DOHH2 (cell line): ENCODE measurements around the gene NEDD4L.

Experiments
- H3F3A ChIP-seq: fragments of 200-600 bp; sonication (generic), shearing (Covaris generic); 2 replicates; pipeline ENCODE4 v1.6.0; 2016; ENCODE audit warnings: antibody characterized with exemption, mild to moderate bottlenecking; ENCODE audit not compliant: control insufficient read depth, insufficient read depth
- H3K27ac ChIP-seq: fragments of 200-600 bp; sonication (generic); 2 replicates; pipeline ENCODE4 v1.5.1; 2014; ENCODE audit warnings: low read depth, mild to moderate bottlenecking, low read length, moderate library complexity
- H3K27me3 ChIP-seq: fragments of 200-600 bp; sonication (generic); 2 replicates; pipeline ENCODE4 v1.6.1; 2014; ENCODE audit warnings: mild to moderate bottlenecking, low read length, mixed read lengths; ENCODE audit not compliant: control insufficient read depth
- H3K36me3 ChIP-seq: fragments of 200-600 bp; sonication (generic); 2 replicates; pipeline ENCODE4 v1.6.1; 2014; ENCODE audit warnings: mild to moderate bottlenecking, low read length, moderate library complexity, mixed read lengths; ENCODE audit not compliant: control insufficient read depth
- H3K4me1 ChIP-seq: fragments of 200-600 bp; sonication (generic); 2 replicates; pipeline ENCODE4 v1.6.1; 2014; ENCODE audit warnings: mild to moderate bottlenecking, low read length, mixed read lengths; ENCODE audit not compliant: control insufficient read depth
- H3K4me2 ChIP-seq: fragments of 200-600 bp; sonication (generic); 2 replicates; pipeline ENCODE4 v1.6.0; 2014; ENCODE audit warnings: mild to moderate bottlenecking, low read length, moderate library complexity
- H3K4me3 ChIP-seq: fragments of 200-600 bp; sonication (generic); 2 replicates; pipeline ENCODE4 v1.5.1; 2014; ENCODE audit warnings: mild to moderate bottlenecking, low read length, mixed read lengths
- H3K79me2 ChIP-seq: fragments of 200-600 bp; sonication (generic); 2 replicates; pipeline ENCODE4 v1.6.1; 2014; ENCODE audit warnings: mild to moderate bottlenecking, low read length, mixed read lengths; ENCODE audit not compliant: control insufficient read depth
- H3K9me2 ChIP-seq: fragments of 200-600 bp; sonication (generic); replicated peaks from 2 replicates; pipeline ENCODE4 v1.6.1; 2014; ENCODE audit warnings: mild to moderate bottlenecking, low read length, mixed read lengths; ENCODE audit not compliant: control insufficient read depth
- H3K9me3 ChIP-seq: fragments of 200-600 bp; sonication (generic); 2 replicates; pipeline ENCODE4 v1.6.1; 2014; ENCODE audit warnings: antibody characterized with exemption, low read length, mixed read lengths; ENCODE audit not compliant: control insufficient read depth, insufficient read depth
- H4K20me1 ChIP-seq: fragments of 200-600 bp; sonication (generic); 2 replicates; pipeline ENCODE4 v1.6.0; 2014; ENCODE audit warnings: low read depth, mild to moderate bottlenecking, antibody characterized with exemption, low read length, moderate library complexity; ENCODE audit not compliant: control insufficient read depth, insufficient read depth
- EZH2phosphoT487 ChIP-seq: fragments of 200-600 bp; sonication (generic); IDR thresholded peaks from 2 replicates; pipeline ENCODE4 v1.6.1; 2017; ENCODE audit warnings: borderline replicate concordance, mild to moderate bottlenecking, antibody characterized with exemption, low read length, moderate library complexity, mixed read lengths
- TF ChIP-seq, protein P1 (sequence below): fragments of 200-600 bp; sonication (generic); IDR thresholded peaks from one replicate; pipeline ENCODE4 v1.5.1; 2014; ENCODE audit warnings: antibody characterized with exemption, mild to moderate bottlenecking, low read depth, low read length; ENCODE audit not compliant: poor library complexity, severe bottlenecking

NEDD4L gene

DNA sequence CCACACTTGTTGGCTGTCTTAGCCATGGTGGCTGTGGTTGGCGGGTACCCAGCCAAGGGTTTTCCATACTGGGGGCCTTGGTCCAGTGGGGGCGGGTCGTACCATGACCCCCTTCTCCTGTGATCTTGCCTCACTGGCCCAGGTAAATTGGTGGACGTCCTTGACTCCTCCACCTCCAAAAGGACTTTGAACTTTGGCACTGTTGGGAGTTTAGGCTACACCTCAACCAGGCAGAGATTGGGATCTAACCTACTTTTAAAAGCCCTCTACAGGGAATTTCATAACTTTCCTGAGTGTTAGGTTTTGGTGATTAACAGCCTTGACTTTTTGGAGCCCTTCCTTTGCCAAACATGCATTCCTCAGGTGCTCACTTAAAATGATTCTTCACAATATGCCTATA lies 106.7 kb downstream of the NEDD4L start:
- Histone ChIP-seq H3K27ac (no peak overlapping the region), H3K36me3 (no peaks in the 10 kb centered on the region), H3F3A (no peaks in the 10 kb centered on the region), H3K4me1 (peaks cover 6% of the 10 kb centered on the region; the same call in 1 of the 2 replicates), H3K9me2 (no peaks in the 10 kb centered on the region), H3K9me3 (no peaks in the 10 kb centered on the region), H3K27me3 (no peaks in the 10 kb centered on the region), H3K4me2 (no peak overlapping the region), H4K20me1 (no peaks in the 10 kb centered on the region; the same call in 1 of the 2 replicates), H3K79me2 (peaks cover 72% of the 10 kb centered on the region), H3K4me3 (no peak overlapping the region)
- TF ChIP-seq EZH2phosphoT487, result no peak
- TF ChIP-seq, protein P1, sequence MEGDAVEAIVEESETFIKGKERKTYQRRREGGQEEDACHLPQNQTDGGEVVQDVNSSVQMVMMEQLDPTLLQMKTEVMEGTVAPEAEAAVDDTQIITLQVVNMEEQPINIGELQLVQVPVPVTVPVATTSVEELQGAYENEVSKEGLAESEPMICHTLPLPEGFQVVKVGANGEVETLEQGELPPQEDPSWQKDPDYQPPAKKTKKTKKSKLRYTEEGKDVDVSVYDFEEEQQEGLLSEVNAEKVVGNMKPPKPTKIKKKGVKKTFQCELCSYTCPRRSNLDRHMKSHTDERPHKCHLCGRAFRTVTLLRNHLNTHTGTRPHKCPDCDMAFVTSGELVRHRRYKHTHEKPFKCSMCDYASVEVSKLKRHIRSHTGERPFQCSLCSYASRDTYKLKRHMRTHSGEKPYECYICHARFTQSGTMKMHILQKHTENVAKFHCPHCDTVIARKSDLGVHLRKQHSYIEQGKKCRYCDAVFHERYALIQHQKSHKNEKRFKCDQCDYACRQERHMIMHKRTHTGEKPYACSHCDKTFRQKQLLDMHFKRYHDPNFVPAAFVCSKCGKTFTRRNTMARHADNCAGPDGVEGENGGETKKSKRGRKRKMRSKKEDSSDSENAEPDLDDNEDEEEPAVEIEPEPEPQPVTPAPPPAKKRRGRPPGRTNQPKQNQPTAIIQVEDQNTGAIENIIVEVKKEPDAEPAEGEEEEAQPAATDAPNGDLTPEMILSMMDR, result no peak

DNA sequence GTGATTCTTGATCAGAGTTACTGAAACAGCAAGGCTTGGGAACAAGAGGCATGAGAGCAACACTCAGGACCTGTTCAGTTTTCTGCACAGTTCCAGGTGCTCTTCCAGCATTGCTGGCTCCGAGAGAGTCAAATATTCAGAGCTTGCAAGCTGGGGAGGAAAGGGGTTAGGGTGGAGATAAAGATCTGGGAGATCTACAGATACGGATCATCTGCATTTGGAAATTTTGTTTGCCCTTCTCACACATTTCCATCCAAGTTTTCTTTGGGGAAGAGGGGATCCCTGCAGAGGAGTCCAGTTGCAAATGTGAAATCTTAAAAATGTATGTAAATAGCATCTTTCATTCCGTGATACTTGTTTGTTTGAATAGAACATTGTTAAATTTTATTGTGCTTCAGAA lies 108.2 kb downstream of the NEDD4L start:
- H3K36me3 ChIP-seq, result no peaks in the 10 kb centered on the region
- H3K9me3 ChIP-seq, result no peaks in the 10 kb centered on the region
- peaks cover 6% of the 10 kb centered on the region; the same call in 1 of the 2 replicates for H3K4me1 ChIP-seq
- H3F3A ChIP-seq, result no peaks in the 10 kb centered on the region
- H3K4me2 ChIP-seq, result no peak overlapping the region
- H4K20me1 ChIP-seq, result no peaks in the 10 kb centered on the region
- H3K9me2 ChIP-seq, result no peaks in the 10 kb centered on the region
- no peak overlapping the region for H3K4me3 ChIP-seq
- TF ChIP-seq, protein P1, result no peak
- no peak for TF ChIP-seq EZH2phosphoT487
- H3K27ac ChIP-seq, result no peak overlapping the region
- no peaks in the 10 kb centered on the region for H3K27me3 ChIP-seq
- peaks cover 68% of the 10 kb centered on the region for H3K79me2 ChIP-seq

DNA sequence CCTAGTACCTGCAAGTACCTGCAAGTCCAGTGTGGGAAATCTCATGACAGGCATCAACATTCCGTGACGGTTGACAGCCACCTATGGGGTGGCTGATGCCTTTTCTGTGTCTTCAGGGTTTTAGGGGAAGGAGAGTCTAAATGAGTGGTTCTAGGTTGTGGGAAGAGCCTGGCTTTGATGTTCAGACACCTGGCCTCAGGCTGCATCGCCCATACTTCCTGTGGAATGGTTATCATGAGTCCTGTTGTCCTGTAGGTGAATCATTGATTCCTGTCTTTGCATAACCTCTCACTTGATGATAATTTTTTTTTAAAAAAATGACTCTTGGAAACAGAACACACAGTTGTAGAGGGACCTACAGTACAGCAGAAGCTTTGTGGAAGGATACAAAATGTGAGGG lies 108.9 kb downstream of the NEDD4L start:
- peaks cover 69% of the 10 kb centered on the region for H3K79me2 ChIP-seq
- H3K4me2 ChIP-seq, result no peak overlapping the region

More for the DNA sequence above, 108.9 kb downstream of the NEDD4L start:
- H3K36me3 ChIP-seq, result no peaks in the 10 kb centered on the region
- TF ChIP-seq EZH2phosphoT487, result no peak
- TF ChIP-seq, protein P1, result no peak
- H3K9me2 ChIP-seq, result no peaks in the 10 kb centered on the region
- H3K27me3 ChIP-seq, result no peaks in the 10 kb centered on the region
- H3K9me3 ChIP-seq, result no peaks in the 10 kb centered on the region
- peaks cover 6% of the 10 kb centered on the region; the same call in 1 of the 2 replicates for H3K4me1 ChIP-seq
- H3K4me3 ChIP-seq, result no peak overlapping the region
- no peaks in the 10 kb centered on the region for H3F3A ChIP-seq
- no peaks in the 10 kb centered on the region for H4K20me1 ChIP-seq
- H3K27ac ChIP-seq, result no peak overlapping the region
